ENCODE data around the gene SPRY4.
"Not testable (repeated sequence)": the region's sequence is repeated elsewhere in the genome, so short reads cannot be mapped to it uniquely, and the experiment has no call there.

Gene SPRY4

GRCh38 chr5:142324871-142325724, at the start of gene SPRY4:
SPRY4 (minus strand) TSS chr5:142325021; CDS start chr5:142315108, 9,913 bp downstream.
- peak; percentile 85 for DNase-seq (ENCODE audit: low read depth)

GRCh38 chr5:142368529-142368928, 43.7 kb upstream of the SPRY4 start:
- DNase-seq (ENCODE audit: low read depth): no peak

- DNase-seq (ENCODE audit: low read depth): no peak
Observed at GRCh38 chr5:142366007-142366406, 41.2 kb upstream of the SPRY4 start.

- DNase-seq (ENCODE audit: low read depth): no peak
Observed at GRCh38 chr5:142364251-142365145, 39.7 kb upstream of the SPRY4 start.

- DNase-seq (ENCODE audit: low read depth): no peak
Observed at GRCh38 chr5:142363619-142363963, 38.8 kb upstream of the SPRY4 start.

- DNase-seq (ENCODE audit: low read depth): not testable (repeated sequence)
Observed at GRCh38 chr5:142362193-142362592, 37.4 kb upstream of the SPRY4 start.

GRCh38 chr5:142360607-142361120, 35.8 kb upstream of the SPRY4 start:
- peak; percentile 16 for DNase-seq (ENCODE audit: low read depth)

- no peak for DNase-seq (ENCODE audit: low read depth)
Observed at GRCh38 chr5:142360051-142360498, 35.3 kb upstream of the SPRY4 start.

- DNase-seq (ENCODE audit: low read depth): no peak
Observed at GRCh38 chr5:142358648-142359047, 33.8 kb upstream of the SPRY4 start.

GRCh38 chr5:142358121-142358520, 33.3 kb upstream of the SPRY4 start:
- no peak for DNase-seq (ENCODE audit: low read depth)

GRCh38 chr5:142357469-142358090, 32.8 kb upstream of the SPRY4 start:
- DNase-seq (ENCODE audit: low read depth): no peak

GRCh38 chr5:142356716-142357468, 32.1 kb upstream of the SPRY4 start:
- peak; percentile 63 for DNase-seq (ENCODE audit: low read depth)

GRCh38 chr5:142356349-142356715, 31.5 kb upstream of the SPRY4 start:
- peak; percentile 58 for DNase-seq (ENCODE audit: low read depth)

- no peak for DNase-seq (ENCODE audit: low read depth)
Observed at GRCh38 chr5:142353071-142353472, 28.3 kb upstream of the SPRY4 start.

- no peak for DNase-seq (ENCODE audit: low read depth)
Observed at GRCh38 chr5:142350021-142350420, 25.2 kb upstream of the SPRY4 start.

- no peak for DNase-seq (ENCODE audit: low read depth)
Observed at GRCh38 chr5:142346706-142347105, 21.9 kb upstream of the SPRY4 start.

GRCh38 chr5:142344915-142345314, 20.1 kb upstream of the SPRY4 start:
- DNase-seq (ENCODE audit: low read depth): not testable (repeated sequence)

GRCh38 chr5:142343531-142343930, 18.7 kb upstream of the SPRY4 start:
- DNase-seq (ENCODE audit: low read depth): no peak

- no peak for DNase-seq (ENCODE audit: low read depth)
Observed at GRCh38 chr5:142342128-142342981, 17.5 kb upstream of the SPRY4 start.

- DNase-seq (ENCODE audit: low read depth): no peak
Observed at GRCh38 chr5:142339781-142340180, 15.0 kb upstream of the SPRY4 start.

GRCh38 chr5:142334538-142334937, 9.7 kb upstream of the SPRY4 start:
- DNase-seq (ENCODE audit: low read depth): no peak

All from GM04503 (cell line).